GM12864 (cell line): Measurements from ENCODE around the gene CCNL2.
"Not testable (repeated sequence)": the region's sequence is repeated elsewhere in the genome, so short reads cannot be mapped to it uniquely, and the experiment has no call there.

ENCODE experiments used
- DNase-seq: peaks from one replicate; pipeline ENCODE4 v3.0.0-alpha.2; 2011; ENCODE audit warnings: low read depth
- H3K4me3 ChIP-seq: 2 replicates; pipeline ENCODE4 v1.5.1; 2011; ENCODE audit warnings: mild to moderate bottlenecking, low read depth, low read length, control low read depth
- CTCF ChIP-seq: IDR thresholded peaks from 2 replicates; pipeline ENCODE4 v1.5.1; 2011; ENCODE audit warnings: low read depth, mild to moderate bottlenecking, moderate library complexity, low read length, control low read depth, inconsistent platforms; ENCODE audit errors: missing control alignments

CCNL2 gene

DNA sequence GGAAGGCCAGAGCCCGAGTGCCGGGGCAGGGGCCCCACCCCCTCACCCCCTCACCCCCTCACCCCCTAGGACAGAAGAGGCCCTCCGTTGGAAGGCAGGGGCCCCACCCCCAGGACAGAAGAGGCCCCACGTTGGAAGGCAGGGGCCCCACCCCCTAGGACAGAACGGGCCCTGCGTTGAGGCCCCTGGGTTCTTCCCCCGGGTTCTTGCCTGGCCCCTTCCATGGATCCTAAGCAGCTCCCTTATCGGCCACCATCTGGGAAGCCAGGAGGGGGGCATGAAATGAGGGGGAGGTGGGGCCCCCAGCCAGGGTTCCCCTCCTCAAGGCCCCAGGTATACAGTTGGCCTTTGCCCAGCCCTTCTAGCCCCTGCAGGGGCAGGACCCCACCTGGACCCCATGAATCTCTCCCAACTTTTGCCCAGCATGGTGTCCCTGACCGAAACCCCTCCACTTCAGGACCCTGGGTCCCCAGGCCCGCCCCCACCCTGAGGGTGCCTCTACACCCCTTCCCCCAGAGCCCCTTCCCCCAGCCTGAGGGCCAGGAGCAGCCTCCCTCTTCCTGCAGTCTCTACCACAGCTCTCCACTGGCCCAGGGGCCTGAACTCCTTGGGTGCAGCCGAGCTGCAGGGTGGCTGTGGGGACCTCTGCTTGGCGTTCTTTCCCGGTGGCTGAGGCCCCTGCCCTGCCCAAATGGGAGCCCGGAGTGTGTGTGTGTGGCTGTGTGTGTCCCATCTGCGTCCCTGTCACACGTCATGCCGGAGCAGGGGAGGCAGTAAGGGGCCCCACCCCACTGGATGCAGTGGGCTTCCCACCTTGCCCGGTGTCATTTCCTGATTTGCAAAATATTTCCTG is 32.1 kb upstream of the CCNL2 start:
- no peak for DNase-seq
- TF ChIP-seq CTCF = no peak
- H3K4me3 ChIP-seq = no peak overlapping the region

- TF ChIP-seq CTCF = no peak
- no peak overlapping the region for H3K4me3 ChIP-seq
- no peak for DNase-seq
Observed at GRCh38 chr1:1430114-1430982, 31.2 kb upstream of the CCNL2 start.

- TF ChIP-seq CTCF = no peak
- no peak for DNase-seq
- no peak overlapping the region for H3K4me3 ChIP-seq
Observed at GRCh38 chr1:1429671-1430073, 30.5 kb upstream of the CCNL2 start.

- H3K4me3 ChIP-seq, DNase-seq: not testable (repeated sequence)
Observed at GRCh38 chr1:1428967-1429366, 29.8 kb upstream of the CCNL2 start.

- TF ChIP-seq CTCF = no peak
- DNase-seq = no peak
- H3K4me3 ChIP-seq = no peak overlapping the region
Observed at GRCh38 chr1:1428174-1428573, 29.0 kb upstream of the CCNL2 start.

- no peak for TF ChIP-seq CTCF
- no peak for DNase-seq
- no peak overlapping the region for H3K4me3 ChIP-seq
Observed at GRCh38 chr1:1427820-1428148, 28.6 kb upstream of the CCNL2 start.

- no peak for TF ChIP-seq CTCF
- no peak overlapping the region for H3K4me3 ChIP-seq
- no peak for DNase-seq
Observed at GRCh38 chr1:1427106-1427819, 28.1 kb upstream of the CCNL2 start.
